Cardiac muscle cell (in vitro differentiated cells and primary cell): ENCODE results near the gene SMAD2. TPM values are rescaled to one million over a fixed set of nuclear protein-coding genes. Genes with fewer than 3 reads are reported as not detected.
A peak's percentile ranks its signal among the peaks of the same experiment; 100 is the strongest.
"Not testable (repeated sequence)": the region's sequence is repeated elsewhere in the genome, so short reads cannot be mapped to it uniquely, and the experiment has no call there.

Source experiments
- DNase-seq, 2 donors: peaks; one replicate each; pipeline versions ENCODE4 v3.0.0 to v3.0.0-alpha.2; 2010 to 2017; ENCODE audit warnings: low read depth in 1 of 2, low spot score in 1 of 2
- H3K27ac ChIP-seq: fragments of 200-600 bp; sonication (generic); 2 replicates; pipeline ENCODE4 v1.5.1; 2016
- H3K27me3 ChIP-seq: fragments of 200-600 bp; sonication (generic); 2 replicates; pipeline ENCODE4 v1.6.0; 2016; ENCODE audit warnings: control low read depth
- H3K36me3 ChIP-seq: fragments of 200-600 bp; sonication (generic); 2 replicates; pipeline ENCODE4 v1.5.1; 2016; ENCODE audit warnings: control low read depth
- H3K4me1 ChIP-seq: fragments of 200-600 bp; sonication (generic); 2 replicates; pipeline ENCODE4 v1.8.1; 2017; ENCODE audit warnings: low read depth, mild to moderate bottlenecking, mixed run types
- H3K4me3 ChIP-seq: fragments of 200-600 bp; sonication (generic); 2 replicates; pipeline ENCODE4 v1.5.1; 2016; ENCODE audit warnings: mild to moderate bottlenecking
- H3K9me3 ChIP-seq: fragments of 200-600 bp; sonication (generic); 2 replicates; pipeline ENCODE4 v1.5.1; 2017; ENCODE audit warnings: low read depth, mild to moderate bottlenecking, control low read depth
- CTCF ChIP-seq: IDR thresholded peaks from 2 replicates; pipeline ENCODE4 v1.5.1; 2012; ENCODE audit warnings: low read depth, mild to moderate bottlenecking, low read length
- polyA plus RNA-seq: library from polyadenylated mRNA; unstranded; fragments of >200 nt; fragmentation: Nextera tagmentation; extraction: Ambion mirVana; gene quantifications from 2 replicates; pipeline ENCODE4 v1.2.1, GENCODE V29; 2016
- total RNA-seq: library from RNA; depleted of rRNA; stranded (reverse); fragments of >200 nt; gene quantifications from 2 replicates; pipeline ENCODE4 v1.2.3, GENCODE V29; 2016

Gene SMAD2
- total and polyA plus RNA-seq, 2 experiments from 2014 or later: 84.6 to 85.8 TPM

GRCh38 chr18:47964053-47964452 lies 33.6 kb upstream of the SMAD2 start:
- Histone ChIP-seq H3K36me3 (no peaks in the 10 kb centered on the region), H3K4me1 (peaks cover 4% of the 10 kb centered on the region), H3K27ac (no peak overlapping the region), H3K27me3 (no peaks in the 10 kb centered on the region), H3K4me3 (no peak overlapping the region), H3K9me3 (no peaks in the 10 kb centered on the region)
- no peak for TF ChIP-seq CTCF
- DNase-seq: no peak

GRCh38 chr18:47961003-47961402 lies 30.5 kb upstream of the SMAD2 start:
- DNase-seq: not testable (repeated sequence)

GRCh38 chr18:47953471-47953931 lies 23.0 kb upstream of the SMAD2 start:
- Histone ChIP-seq H3K4me3 (no peak overlapping the region), H3K27me3 (no peaks in the 10 kb centered on the region), H3K4me1 (no peaks in the 10 kb centered on the region), H3K27ac (no peak overlapping the region), H3K9me3 (no peaks in the 10 kb centered on the region), H3K36me3 (no peaks in the 10 kb centered on the region)
- no peak for TF ChIP-seq CTCF
- DNase-seq: peak in 1 of 2 donors; percentile 80

More at GRCh38 chr18:47961003-47961402, 30.5 kb upstream of the SMAD2 start:
- not testable (repeated sequence) for H3K27me3 ChIP-seq, H3K4me3 ChIP-seq, H3K27ac ChIP-seq, H3K4me1 ChIP-seq, H3K36me3 ChIP-seq, H3K9me3 ChIP-seq

GRCh38 chr18:47950511-47950910 lies 20.1 kb upstream of the SMAD2 start:
- Histone ChIP-seq H3K4me3 (no peak overlapping the region), H3K36me3 (no peaks in the 10 kb centered on the region), H3K4me1 (no peaks in the 10 kb centered on the region), H3K27me3 (no peaks in the 10 kb centered on the region), H3K27ac (no peak overlapping the region), H3K9me3 (no peaks in the 10 kb centered on the region)
- DNase-seq: no peak
- TF ChIP-seq CTCF: no peak

- no peaks in the 10 kb centered on the region for H3K4me1 ChIP-seq
- no peak overlapping the region for H3K4me3 ChIP-seq
- H3K27ac ChIP-seq: no peak overlapping the region
- no peak for TF ChIP-seq CTCF
- no peaks in the 10 kb centered on the region for H3K36me3 ChIP-seq
- DNase-seq: no peak
- H3K9me3 ChIP-seq: no peaks in the 10 kb centered on the region
- H3K27me3 ChIP-seq: no peaks in the 10 kb centered on the region
Measured at GRCh38 chr18:47949202-47949601, 18.7 kb upstream of the SMAD2 start.

GRCh38 chr18:47946889-47947288 lies 16.4 kb upstream of the SMAD2 start:
- Histone ChIP-seq H3K9me3 (no peaks in the 10 kb centered on the region), H3K36me3 (no peaks in the 10 kb centered on the region), H3K27me3 (no peaks in the 10 kb centered on the region), H3K27ac (no peak overlapping the region), H3K4me1 (no peaks in the 10 kb centered on the region), H3K4me3 (no peak overlapping the region)
- no peak for DNase-seq
- TF ChIP-seq CTCF: no peak
